CD4-positive, alpha-beta T cell treated with Interleukin-6 for 4 hours (primary cell): ENCODE results near the gene MYO3B.

Experiments
- DNase-seq: peaks from one replicate; pipeline ENCODE4 v3.0.0-alpha.2; 2020; ENCODE audit warnings: mixed read lengths

The MYO3B gene

GRCh38 chr2:170307052-170307451 lies 129.1 kb downstream of the MYO3B start:
- DNase-seq: no peak

- no peak for DNase-seq
These were observed 129.8 kb downstream of the MYO3B start for GRCh38 chr2:170307555-170308351.

- DNase-seq: no peak
These were observed 133.0 kb downstream of the MYO3B start for GRCh38 chr2:170310876-170311502.

- DNase-seq: no peak
These were observed 135.5 kb downstream of the MYO3B start for GRCh38 chr2:170313347-170313991.

GRCh38 chr2:170313992-170314348 lies 136.0 kb downstream of the MYO3B start:
- no peak for DNase-seq

- DNase-seq: no peak
These were observed 136.9 kb downstream of the MYO3B start for GRCh38 chr2:170314744-170315447.

GRCh38 chr2:170320948-170321347 lies 143.0 kb downstream of the MYO3B start:
- DNase-seq: no peak

GRCh38 chr2:170321526-170321925 lies 143.6 kb downstream of the MYO3B start:
- no peak for DNase-seq

GRCh38 chr2:170322140-170322766 lies 144.3 kb downstream of the MYO3B start:
- DNase-seq: no peak

GRCh38 chr2:170323743-170324142 lies 145.8 kb downstream of the MYO3B start:
- no peak for DNase-seq

GRCh38 chr2:170324640-170325046 lies 146.7 kb downstream of the MYO3B start:
- DNase-seq: peak; percentile 21

- no peak for DNase-seq
These were observed 152.9 kb downstream of the MYO3B start for GRCh38 chr2:170330881-170331280.

- DNase-seq: no peak
These were observed 154.9 kb downstream of the MYO3B start for GRCh38 chr2:170332676-170333402.

- DNase-seq: no peak
These were observed 157.4 kb downstream of the MYO3B start for GRCh38 chr2:170335351-170335750.

GRCh38 chr2:170336408-170336807 lies 158.5 kb downstream of the MYO3B start:
- no peak for DNase-seq

- DNase-seq: no peak
These were observed 159.0 kb downstream of the MYO3B start for GRCh38 chr2:170336916-170337315.

GRCh38 chr2:170339322-170339721 lies 161.4 kb downstream of the MYO3B start:
- no peak for DNase-seq

- DNase-seq: no peak
These were observed 162.1 kb downstream of the MYO3B start for GRCh38 chr2:170339750-170340692.

GRCh38 chr2:170340693-170341068 lies 162.7 kb downstream of the MYO3B start:
- DNase-seq: no peak

- DNase-seq: no peak
These were observed 164.0 kb downstream of the MYO3B start for GRCh38 chr2:170341684-170342623.
